SK-N-SH (cell line): ENCODE results near the gene PDIA5. TPM values are rescaled to one million over a fixed set of nuclear protein-coding genes. Genes with fewer than 3 reads are reported as not detected.

Experiments
- CTCF ChIA-PET: fragments of 300-600, 350-600 bp; formaldehyde crosslinking; extraction: SDS; loops from one replicate; lab custom pipeline; 2021; lab: Yijun Ruan, JAX
- POLR2A ChIA-PET: fragments of 350-600 bp; sonication (Branson Sonifier 250); formaldehyde crosslinking; extraction: SDS; loops from one replicate; lab custom pipeline; 2020; ENCODE audit warnings: antibody characterized with exemption, inconsistent platforms; lab: Yijun Ruan, JAX
- DNase-seq: peaks from one replicate; pipeline ENCODE4 v3.0.0; 2012
- H2AFZ ChIP-seq: fragments of 200-600 bp; sonication (generic); 2 replicates; pipeline ENCODE4 v1.8.1; 2016; ENCODE audit warnings: antibody characterized with exemption, mild to moderate bottlenecking, low read depth
- H3F3A ChIP-seq: fragments of 200-600 bp; sonication (generic); replicated peaks from 2 replicates; pipeline ENCODE3; 2016; ENCODE audit warnings: antibody characterized with exemption, mild to moderate bottlenecking; ENCODE audit not compliant: insufficient read depth
- H3K27ac ChIP-seq, 2 experiments: fragments of 200-500 bp in 1 of 2; fragments of 200-600 bp in 1 of 2; sonication (Bioruptor generic) in 1 of 2; sonication (generic), shearing (Covaris generic) in 1 of 2; 2 replicates each; pipeline versions ENCODE4 v1.5.1 to v1.6.1; 2014 to 2016; ENCODE audit warnings: low read depth in 2 of 2, inconsistent platforms in 1 of 2, low read length in 1 of 2, mild to moderate bottlenecking in 1 of 2, mixed read lengths in 1 of 2
- H3K27me3 ChIP-seq: fragments of 200-600 bp; sonication (generic), shearing (Covaris generic); 2 replicates; pipeline ENCODE4 v1.6.1; 2016; ENCODE audit warnings: mixed run types; ENCODE audit not compliant: insufficient read depth
- H3K36me3 ChIP-seq, 2 experiments: fragments of 200-500 bp in 1 of 2; fragments of 200-600 bp in 1 of 2; sonication (Bioruptor generic) in 1 of 2; sonication (generic) in 1 of 2; replicated peaks in 1 of 2; 2 replicates each; pipeline versions ENCODE3 to v1.5.1; 2014 to 2016; ENCODE audit warnings: low read length in 1 of 2, mild to moderate bottlenecking in 1 of 2; ENCODE audit not compliant: insufficient read depth in 2 of 2, control insufficient read depth in 1 of 2
- H3K4me1 ChIP-seq, 2 experiments: fragments of 200-500 bp in 1 of 2; fragments of 200-600 bp in 1 of 2; sonication (Bioruptor generic) in 1 of 2; sonication (generic), shearing (Covaris generic) in 1 of 2; 2 replicates each; pipeline versions ENCODE4 v1.5.1 to v1.6.1; 2014 to 2016; ENCODE audit warnings: low read depth in 1 of 2, low read length in 1 of 2, mixed run types in 1 of 2; ENCODE audit not compliant: insufficient read depth in 2 of 2, control insufficient read depth in 1 of 2
- H3K4me2 ChIP-seq: fragments of 200-600 bp; sonication (generic), shearing (Covaris generic); 2 replicates; pipeline ENCODE4 v1.6.1; 2017; ENCODE audit warnings: mixed run types
- H3K4me3 ChIP-seq, 2 experiments: fragments of 200-500 bp in 1 of 2; fragments of 200-600 bp in 1 of 2; sonication (Bioruptor generic) in 1 of 2; sonication (generic), shearing (Covaris generic) in 1 of 2; 2 replicates each; pipeline versions ENCODE4 v1.5.1 to v1.8.1; 2014 to 2016; ENCODE audit warnings: low read depth in 2 of 2, inconsistent platforms in 1 of 2, low read length in 1 of 2, mild to moderate bottlenecking in 1 of 2, mixed read lengths in 1 of 2, moderate library complexity in 1 of 2
- H3K79me2 ChIP-seq: fragments of 200-600 bp; sonication (generic); 2 replicates; pipeline ENCODE4 v1.8.1; 2017; ENCODE audit warnings: mild to moderate bottlenecking; ENCODE audit not compliant: insufficient read depth
- H3K9ac ChIP-seq: fragments of 200-600 bp; sonication (generic); 2 replicates; pipeline ENCODE4 v1.6.1; 2017; ENCODE audit warnings: mixed run types
- H3K9me2 ChIP-seq: fragments of 200-600 bp; sonication (generic); 2 replicates; pipeline ENCODE4 v1.6.1; 2017; ENCODE audit warnings: mixed run types
- H3K9me3 ChIP-seq: fragments of 200-600 bp; sonication (generic); 2 replicates; pipeline ENCODE4 v1.6.1; 2017; ENCODE audit warnings: mixed run types, mild to moderate bottlenecking, moderate library complexity
- H4K20me1 ChIP-seq: fragments of 200-600 bp; sonication (generic); 2 replicates; pipeline ENCODE4 v1.6.1; 2017; ENCODE audit warnings: mild to moderate bottlenecking, mixed run types; ENCODE audit not compliant: insufficient read depth
- ELF1 ChIP-seq: IDR thresholded peaks from 2 replicates; pipeline ENCODE4 v1.4.0; 2012
- EZH2phosphoT487 ChIP-seq: fragments of 200-600 bp; sonication (generic); IDR thresholded peaks from 2 replicates; pipeline ENCODE4 v1.6.1; 2017; ENCODE audit warnings: low read depth, mixed run types, mild to moderate bottlenecking, antibody characterized with exemption, moderate library complexity, borderline replicate concordance
- FOSL2 ChIP-seq: IDR thresholded peaks from 2 replicates; pipeline ENCODE4 v1.4.0; 2012; ENCODE audit warnings: low read depth, mild to moderate bottlenecking, moderate library complexity, borderline replicate concordance
- FOXJ3 ChIP-seq: sonication (generic); formaldehyde crosslinking; IDR thresholded peaks from 2 replicates; pipeline ENCODE4 v1.5.1; 2020; ENCODE audit warnings: mild to moderate bottlenecking, missing genetic modification reagents
- FOXM1 ChIP-seq: IDR thresholded peaks from 2 replicates; pipeline ENCODE4 v1.4.0; 2012; ENCODE audit warnings: low read depth, mild to moderate bottlenecking
- IRF3 ChIP-seq: fragments of 150-350 bp; IDR thresholded peaks from 2 replicates; pipeline ENCODE4 v1.6.1; 2016; ENCODE audit warnings: mild to moderate bottlenecking, low read depth, low read length
- JUND ChIP-seq: IDR thresholded peaks from 2 replicates; pipeline ENCODE4 v1.4.0; 2012
- MXI1 ChIP-seq: IDR thresholded peaks from 2 replicates; pipeline ENCODE4 v1.6.1; 2012; ENCODE audit warnings: mild to moderate bottlenecking, low read depth, low read length, improper control_type of control experiment
- RXRA ChIP-seq: IDR thresholded peaks from 2 replicates; pipeline ENCODE4 v1.4.0; 2012; ENCODE audit warnings: low read depth, mild to moderate bottlenecking, borderline replicate concordance
- SIN3A ChIP-seq: IDR thresholded peaks from 2 replicates; pipeline ENCODE4 v1.6.1; 2012; ENCODE audit warnings: low read depth, mild to moderate bottlenecking, low read length, moderate library complexity, borderline replicate concordance
- TAF1 ChIP-seq: IDR thresholded peaks from 2 replicates; pipeline ENCODE4 v1.6.1; 2012; ENCODE audit warnings: low read depth, mild to moderate bottlenecking, low read length, moderate library complexity, borderline replicate concordance
- TEAD4 ChIP-seq: IDR thresholded peaks from 2 replicates; pipeline ENCODE4 v1.4.0; 2012; ENCODE audit warnings: mild to moderate bottlenecking, borderline replicate concordance; ENCODE audit not compliant: insufficient read depth
- WGBS: methylation state at CpG from one replicate; pipeline ENCODE4 v1.1.6; 2017; ENCODE audit warnings: low lambda C conversion rate; 5-methylcytosine and 5-hydroxymethylcytosine counted together
- polyA plus RNA-seq, 3 experiments: library from polyadenylated mRNA; depleted of rRNA; stranded (reverse); fragments of >200 nt; gene quantifications; 2 replicates each; pipeline ENCODE4 v1.2.3, GENCODE V29; 2012
- TF ChIP-seq, protein P1 (sequence below): IDR thresholded peaks from 2 replicates; pipeline ENCODE4 v1.6.1; 2012; ENCODE audit warnings: mild to moderate bottlenecking, low read depth, low read length, moderate library complexity
- TF ChIP-seq, protein P2 (sequence below): IDR thresholded peaks from 2 replicates; pipeline ENCODE4 v1.4.0; 2012; ENCODE audit warnings: low read depth

Gene PDIA5
- polyA plus RNA-seq, 1 of the 3 experiments (the other 2 are of a cell fraction) = 28.6 TPM

DNA sequence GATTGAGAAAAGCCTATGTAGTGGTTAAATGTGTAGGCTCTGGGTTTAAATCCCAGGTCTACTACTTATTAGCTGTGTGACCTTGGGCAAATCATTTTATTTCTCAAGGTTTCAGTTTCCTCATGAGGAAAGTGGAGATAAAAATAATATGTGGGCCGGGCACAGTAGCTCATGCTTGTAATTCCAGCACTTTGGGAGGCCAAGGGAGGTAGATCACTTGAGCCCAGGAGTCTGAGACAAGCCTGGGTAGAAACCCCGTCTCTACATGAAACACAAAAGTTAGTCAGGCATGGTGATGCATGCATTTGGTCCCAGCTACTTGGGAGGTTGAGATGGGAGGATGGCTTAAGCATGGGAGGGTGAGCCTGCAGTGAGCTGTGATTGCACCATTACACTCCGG is 47.7 kb upstream of the PDIA5 start:
- Histone ChIP-seq H3K79me2 (no peaks in the 10 kb centered on the region), H3K27me3 (peaks cover 29% of the 10 kb centered on the region), H3K9me2 (no peaks in the 10 kb centered on the region), H3K36me3 (no peaks in the 10 kb centered on the region), H3K4me2 (no peak overlapping the region), H3F3A (no peaks in the 10 kb centered on the region), H3K4me1 (no peaks in the 10 kb centered on the region; a peak in 1 of 4 replicates), H2AFZ (no peak overlapping the region), H3K4me3 (no peak overlapping the region), H4K20me1 (no peaks in the 10 kb centered on the region), H3K27ac (no peak overlapping the region), H3K9ac (no peak overlapping the region), H3K9me3 (no peaks in the 10 kb centered on the region)
- POLR2A ChIA-PET = no interaction called here
- DNase-seq = no peak
- CTCF ChIA-PET = interaction anchor here (0.8 to 1.9 kb wide), 4 partner anchors 9 to 128 kb away, joined by 3 to 19 read pairs (median 4); partner anchors contain the start of gene SEMA5B
- 47% methylated on average over 3 of the region's 3 CpGs for WGBS
- TF ChIP-seq ELF1 (no peak), SIN3A (no peak), RXRA (no peak), TEAD4 (no peak), IRF3 (no peak), FOXJ3 (CRISPR knock-in tag) (no peak), EZH2phosphoT487 (no peak), MXI1 (no peak), FOXM1 (no peak), JUND (no peak), TAF1 (no peak), FOSL2 (no peak)
- TF ChIP-seq, protein P1, sequence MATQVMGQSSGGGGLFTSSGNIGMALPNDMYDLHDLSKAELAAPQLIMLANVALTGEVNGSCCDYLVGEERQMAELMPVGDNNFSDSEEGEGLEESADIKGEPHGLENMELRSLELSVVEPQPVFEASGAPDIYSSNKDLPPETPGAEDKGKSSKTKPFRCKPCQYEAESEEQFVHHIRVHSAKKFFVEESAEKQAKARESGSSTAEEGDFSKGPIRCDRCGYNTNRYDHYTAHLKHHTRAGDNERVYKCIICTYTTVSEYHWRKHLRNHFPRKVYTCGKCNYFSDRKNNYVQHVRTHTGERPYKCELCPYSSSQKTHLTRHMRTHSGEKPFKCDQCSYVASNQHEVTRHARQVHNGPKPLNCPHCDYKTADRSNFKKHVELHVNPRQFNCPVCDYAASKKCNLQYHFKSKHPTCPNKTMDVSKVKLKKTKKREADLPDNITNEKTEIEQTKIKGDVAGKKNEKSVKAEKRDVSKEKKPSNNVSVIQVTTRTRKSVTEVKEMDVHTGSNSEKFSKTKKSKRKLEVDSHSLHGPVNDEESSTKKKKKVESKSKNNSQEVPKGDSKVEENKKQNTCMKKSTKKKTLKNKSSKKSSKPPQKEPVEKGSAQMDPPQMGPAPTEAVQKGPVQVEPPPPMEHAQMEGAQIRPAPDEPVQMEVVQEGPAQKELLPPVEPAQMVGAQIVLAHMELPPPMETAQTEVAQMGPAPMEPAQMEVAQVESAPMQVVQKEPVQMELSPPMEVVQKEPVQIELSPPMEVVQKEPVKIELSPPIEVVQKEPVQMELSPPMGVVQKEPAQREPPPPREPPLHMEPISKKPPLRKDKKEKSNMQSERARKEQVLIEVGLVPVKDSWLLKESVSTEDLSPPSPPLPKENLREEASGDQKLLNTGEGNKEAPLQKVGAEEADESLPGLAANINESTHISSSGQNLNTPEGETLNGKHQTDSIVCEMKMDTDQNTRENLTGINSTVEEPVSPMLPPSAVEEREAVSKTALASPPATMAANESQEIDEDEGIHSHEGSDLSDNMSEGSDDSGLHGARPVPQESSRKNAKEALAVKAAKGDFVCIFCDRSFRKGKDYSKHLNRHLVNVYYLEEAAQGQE = no peak
- TF ChIP-seq, protein P2, sequence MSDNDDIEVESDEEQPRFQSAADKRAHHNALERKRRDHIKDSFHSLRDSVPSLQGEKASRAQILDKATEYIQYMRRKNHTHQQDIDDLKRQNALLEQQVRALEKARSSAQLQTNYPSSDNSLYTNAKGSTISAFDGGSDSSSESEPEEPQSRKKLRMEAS = no peak
